GM21786 (cell line): ENCODE results near the gene MAGEF1.
A peak's percentile ranks its signal among the peaks of the same experiment; 100 is the strongest.

Experiments
- ATAC-seq: cut with Tn5 transposase; IDR thresholded peaks from one replicate; pipeline ENCODE4 v1.9.1; 2021; ENCODE audit not compliant: unreplicated experiment

The MAGEF1 gene

GRCh38 chr3:184711493-184712247, at the start of gene MAGEF1:
Gene MAGEF1 (minus strand): TSS chr3:184712064. CDS start chr3:184711821, 243 bp downstream.
- peak; percentile 85 for ATAC-seq

- no peak for ATAC-seq
Measured at GRCh38 chr3:184761075-184761841, 49.4 kb upstream of the MAGEF1 start.

- ATAC-seq, result no peak
Measured at GRCh38 chr3:184760337-184761074, 48.6 kb upstream of the MAGEF1 start.

GRCh38 chr3:184759666-184760200, 47.9 kb upstream of the MAGEF1 start:
- ATAC-seq, result no peak

GRCh38 chr3:184758056-184758455, 46.2 kb upstream of the MAGEF1 start:
- ATAC-seq, result no peak

- ATAC-seq, result no peak
Measured at GRCh38 chr3:184757022-184757651, 45.3 kb upstream of the MAGEF1 start.

GRCh38 chr3:184756151-184757021, 44.5 kb upstream of the MAGEF1 start:
- ATAC-seq, result no peak

- no peak for ATAC-seq
Measured at GRCh38 chr3:184755315-184755731, 43.5 kb upstream of the MAGEF1 start.

- no peak for ATAC-seq
Measured at GRCh38 chr3:184752361-184752760, 40.5 kb upstream of the MAGEF1 start.

- ATAC-seq, result no peak
Measured at GRCh38 chr3:184751204-184752040, 39.6 kb upstream of the MAGEF1 start.

GRCh38 chr3:184750349-184751083, 38.7 kb upstream of the MAGEF1 start:
- no peak for ATAC-seq

- no peak for ATAC-seq
Measured at GRCh38 chr3:184749168-184749744, 37.4 kb upstream of the MAGEF1 start.

GRCh38 chr3:184748219-184749135, 36.6 kb upstream of the MAGEF1 start:
- peak; percentile 79 for ATAC-seq

- ATAC-seq, result no peak
Measured at GRCh38 chr3:184746131-184747120, 34.6 kb upstream of the MAGEF1 start.

- no peak for ATAC-seq
Measured at GRCh38 chr3:184745526-184745925, 33.7 kb upstream of the MAGEF1 start.

GRCh38 chr3:184743248-184743647, 31.4 kb upstream of the MAGEF1 start:
- no peak for ATAC-seq
